ENCODE data around the gene HS3ST3B1. TPM values are rescaled to one million over a fixed set of nuclear protein-coding genes. Genes with fewer than 3 reads are reported as not detected.

HS3ST3B1 gene
- total RNA-seq, 2 experiments from 2014 or later, result 13.4 to 13.9 TPM

DNA sequence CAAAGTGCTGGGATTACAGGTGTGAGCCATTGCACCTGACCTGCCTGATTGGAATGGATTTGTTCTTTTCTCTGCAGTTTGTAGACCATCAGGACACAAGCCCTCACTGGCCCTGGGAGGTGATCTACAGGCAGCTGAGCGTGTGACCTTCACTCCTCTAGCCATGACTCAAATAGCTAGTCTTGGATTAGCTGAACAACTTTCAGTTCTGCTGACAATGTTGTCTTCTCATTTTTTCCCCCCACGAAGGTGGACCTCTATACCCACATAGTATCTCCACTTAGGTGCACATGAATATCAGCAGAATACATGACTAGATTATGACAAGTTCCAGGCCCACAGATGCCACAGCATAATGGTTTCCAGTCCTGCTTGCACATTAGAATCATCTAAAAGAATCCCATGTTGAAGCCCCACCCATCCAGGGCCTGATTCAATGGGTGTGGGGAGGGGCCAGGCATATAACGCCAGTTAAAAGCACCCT is 36.8 kb downstream of the HS3ST3B1 start:
- peak; percentile 85 for DNase-seq
- POLR2A ChIA-PET, result interaction anchor here (0.7 to 2.2 kb wide), 5 partner anchors 8 to 67 kb away, joined by 3 to 18 read pairs (median 3); partner anchors contain the start of gene HS3ST3B1

DNA sequence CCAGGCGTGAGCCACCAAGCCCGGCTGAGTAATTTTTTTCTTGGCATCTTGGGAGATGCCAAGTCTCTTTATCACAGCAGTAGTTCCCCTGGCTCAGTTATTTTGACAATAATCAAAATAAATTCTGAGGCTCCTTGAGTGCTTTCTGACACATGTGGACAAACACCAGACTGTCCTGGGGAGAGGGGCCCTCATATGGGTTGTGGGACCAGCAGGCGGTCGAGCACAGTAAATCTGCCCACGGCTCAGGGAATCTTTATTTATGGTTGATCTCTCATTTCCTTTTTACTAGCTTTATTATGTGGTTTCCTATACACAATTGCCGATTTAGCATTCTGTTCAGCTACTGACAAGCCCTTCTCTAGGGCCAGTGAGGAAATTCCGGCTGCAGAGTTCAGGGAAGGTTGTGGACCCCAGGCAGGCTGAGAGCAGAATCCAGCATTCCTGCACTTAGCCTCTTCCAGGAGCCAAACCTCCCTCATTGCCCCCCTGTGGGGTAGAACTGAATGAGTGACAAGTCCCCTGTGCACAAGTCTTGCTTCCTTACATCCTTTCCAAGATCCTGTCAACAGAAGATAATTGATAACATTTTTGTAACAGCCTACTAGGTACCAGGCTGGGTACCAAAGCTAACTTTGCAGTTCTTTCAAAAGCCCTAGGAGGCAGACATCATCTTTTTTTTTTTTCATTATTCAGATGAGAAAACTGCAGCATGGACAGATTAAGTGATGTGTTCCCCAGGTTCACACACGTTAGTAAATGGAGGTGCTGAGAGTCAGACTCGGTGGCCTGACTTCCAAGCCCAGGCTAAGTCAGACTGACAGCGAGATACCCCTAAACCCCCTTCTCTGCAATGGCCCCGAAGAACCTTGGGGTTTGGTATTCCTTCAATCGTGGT is 40.2 kb downstream of the HS3ST3B1 start:
- H3K36me3 Mint-ChIP-seq, result peaks cover 14% of the 10 kb centered on the region
- no peak overlapping the region for H3K4me3 Mint-ChIP-seq
- peaks cover 53% of the 10 kb centered on the region for H3K4me1 Mint-ChIP-seq (ENCODE audit: low read depth)
- CTCF ChIA-PET, result interaction anchor here (1.8 kb wide), 1 partner anchor 40 kb away, joined by 6 read pairs; the partner anchor contains the start of gene HS3ST3B1
- H3K27ac Mint-ChIP-seq, result peak overlapping the region; percentile 59
- H3K27me3 Mint-ChIP-seq, result no peaks in the 10 kb centered on the region
- no peaks in the 10 kb centered on the region for H3K9me3 Mint-ChIP-seq
- intact Hi-C loops (cut with micrococcal nuclease), result no loop called here
- POLR2A ChIA-PET, result interaction anchor here (0.6 to 1.3 kb wide), 3 partner anchors 8 to 39 kb away, joined by 3 to 4 read pairs (median 3); no protein-coding TSS in a partner anchor
- no peak for DNase-seq

More for the DNA sequence above, 36.8 kb downstream of the HS3ST3B1 start:
- CTCF ChIA-PET, result interaction anchor here (0.6 to 0.7 kb wide), 3 partner anchors 31 to 742 kb away, joined by 3 read pairs; no protein-coding TSS in a partner anchor
- Mint-ChIP-seq H3K9me3 (no peaks in the 10 kb centered on the region), H3K27me3 (no peaks in the 10 kb centered on the region), H3K27ac (peak overlapping the region; percentile 74), H3K36me3 (peaks cover 1% of the 10 kb centered on the region), H3K4me3 (no peak overlapping the region), H3K4me1 (ENCODE audit: low read depth) (peaks cover 84% of the 10 kb centered on the region)
- intact Hi-C loops (cut with micrococcal nuclease), result loop anchor here (1.0 to 10.0 kb wide), 7 partner anchors 14 to 223 kb away; no protein-coding TSS in a partner anchor

DNA sequence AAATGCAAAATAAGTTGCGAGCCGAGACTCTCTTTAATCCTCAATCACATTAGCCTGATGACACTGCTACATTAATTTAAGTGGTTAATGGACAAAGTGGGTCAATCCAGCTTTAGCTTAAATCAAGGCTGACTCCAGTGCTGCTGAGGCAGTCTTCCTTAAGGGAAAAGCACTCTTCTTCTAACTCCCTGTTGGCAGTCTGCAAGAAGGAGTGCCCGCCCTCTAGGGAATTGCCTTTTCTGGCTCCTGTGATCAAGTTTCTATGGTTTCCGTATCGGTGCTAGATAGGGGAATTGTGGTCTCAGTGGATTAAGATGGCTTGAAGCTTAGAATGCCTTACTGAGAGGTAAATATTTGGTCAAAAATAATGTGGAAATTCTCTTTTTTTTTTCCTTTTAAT is 41.0 kb downstream of the HS3ST3B1 start:
- H3K4me3 Mint-ChIP-seq, result no peak overlapping the region
- ChIA-PET CTCF (interaction anchor here (1.8 kb wide), 1 partner anchor 41 kb away, joined by 6 read pairs; the partner anchor contains the start of gene HS3ST3B1), POLR2A (interaction anchor here (1.1 to 1.3 kb wide), 2 partner anchors 10 to 40 kb away, joined by 3 read pairs; no protein-coding TSS in a partner anchor)
- H3K4me1 Mint-ChIP-seq (ENCODE audit: low read depth), result peaks cover 45% of the 10 kb centered on the region
- peaks cover 18% of the 10 kb centered on the region for H3K36me3 Mint-ChIP-seq
- intact Hi-C loops (cut with micrococcal nuclease), result no loop called here
- no peak for DNase-seq
- H3K9me3 Mint-ChIP-seq, result no peaks in the 10 kb centered on the region
- H3K27ac Mint-ChIP-seq, result no peak overlapping the region
- H3K27me3 Mint-ChIP-seq, result no peaks in the 10 kb centered on the region

DNA sequence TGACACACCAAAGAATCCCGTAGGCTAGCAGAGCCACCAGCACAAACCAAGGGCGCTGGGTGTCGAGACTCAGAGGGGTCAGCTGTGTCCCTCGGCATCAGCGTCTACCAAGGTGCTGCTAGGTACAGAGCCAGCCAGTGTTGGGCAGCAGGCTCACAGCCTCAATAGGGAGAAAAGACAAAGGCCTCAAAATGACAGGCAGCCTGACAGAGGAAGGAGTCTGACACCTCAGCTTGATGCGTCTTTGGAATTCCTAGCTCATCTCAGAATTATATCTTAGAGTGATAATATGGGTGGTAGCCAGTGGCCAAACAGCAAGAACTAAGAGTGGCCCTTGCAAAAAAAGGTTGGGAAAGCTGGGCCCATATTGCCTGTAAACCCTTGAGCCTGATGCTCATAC is 45.9 kb downstream of the HS3ST3B1 start:
- Mint-ChIP-seq H3K27ac (peak overlapping the region; percentile 18), H3K27me3 (no peaks in the 10 kb centered on the region), H3K4me3 (no peak overlapping the region), H3K4me1 (ENCODE audit: low read depth) (peaks cover 22% of the 10 kb centered on the region), H3K9me3 (no peaks in the 10 kb centered on the region), H3K36me3 (peaks cover 39% of the 10 kb centered on the region)
- intact Hi-C loops (cut with micrococcal nuclease), result no loop called here
- POLR2A ChIA-PET, result no interaction called here
- CTCF ChIA-PET, result interaction anchor here (0.6 kb wide), 1 partner anchor 149 kb away, joined by 7 read pairs; no protein-coding TSS in a partner anchor
- DNase-seq, result no peak

DNA sequence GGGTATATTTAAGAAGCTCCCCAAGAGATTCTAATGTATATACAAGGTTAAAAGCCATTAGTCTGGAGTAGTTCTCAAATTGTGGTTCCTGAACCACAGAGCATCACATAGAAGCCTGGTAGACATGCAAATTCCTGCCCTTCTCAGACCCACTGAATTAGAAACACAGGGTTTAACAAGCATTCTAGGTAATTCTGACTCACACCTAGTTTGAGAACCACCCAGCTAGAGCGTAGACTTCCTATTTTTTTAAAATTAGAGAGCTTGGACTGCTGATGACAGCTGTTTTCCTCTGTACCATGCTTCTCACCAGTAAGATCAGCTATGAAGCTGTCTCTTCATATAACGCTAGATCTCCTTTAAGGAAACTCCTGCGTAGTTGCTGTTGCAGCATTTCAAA is 50.6 kb downstream of the HS3ST3B1 start:
- Mint-ChIP-seq H3K9me3 (no peaks in the 10 kb centered on the region), H3K4me1 (ENCODE audit: low read depth) (peaks cover 25% of the 10 kb centered on the region), H3K4me3 (no peak overlapping the region), H3K27ac (no peak overlapping the region), H3K27me3 (no peaks in the 10 kb centered on the region), H3K36me3 (peaks cover 23% of the 10 kb centered on the region)
- intact Hi-C loops (cut with micrococcal nuclease), result loop anchor here (1.0 kb wide), 1 partner anchor 14 kb away; no protein-coding TSS in a partner anchor
- ChIA-PET CTCF (interaction anchor here (1.6 kb wide), 1 partner anchor 50 kb away, joined by 8 read pairs; the partner anchor contains the start of gene HS3ST3B1), POLR2A (interaction anchor here (0.7 to 1.2 kb wide), 3 partner anchors 10 to 51 kb away, joined by 3 to 4 read pairs (median 3); partner anchors contain the start of gene HS3ST3B1)
- no peak for DNase-seq

GRCh38 chr17:14352136-14352535 is 51.3 kb downstream of the HS3ST3B1 start:
- no peak overlapping the region for H3K4me3 Mint-ChIP-seq
- ChIA-PET CTCF (interaction anchor here (1.6 kb wide), 1 partner anchor 51 kb away, joined by 8 read pairs; the partner anchor contains the start of gene HS3ST3B1), POLR2A (interaction anchor here (0.7 to 1.2 kb wide), 3 partner anchors 10 to 52 kb away, joined by 3 to 4 read pairs (median 3); partner anchors contain the start of gene HS3ST3B1)
- no peak for DNase-seq
- H3K27me3 Mint-ChIP-seq, result no peaks in the 10 kb centered on the region
- no peak overlapping the region for H3K27ac Mint-ChIP-seq
- H3K36me3 Mint-ChIP-seq, result peaks cover 19% of the 10 kb centered on the region
- intact Hi-C loops (cut with micrococcal nuclease), result no loop called here
- H3K9me3 Mint-ChIP-seq, result no peaks in the 10 kb centered on the region
- H3K4me1 Mint-ChIP-seq (ENCODE audit: low read depth), result peaks cover 24% of the 10 kb centered on the region

GRCh38 chr17:14353861-14354474 is 53.1 kb downstream of the HS3ST3B1 start:
- POLR2A ChIA-PET, result no interaction called here
- no peaks in the 10 kb centered on the region for H3K27me3 Mint-ChIP-seq
- H3K4me1 Mint-ChIP-seq (ENCODE audit: low read depth), result peaks cover 8% of the 10 kb centered on the region
- H3K4me3 Mint-ChIP-seq, result no peak overlapping the region
- H3K36me3 Mint-ChIP-seq, result peaks cover 5% of the 10 kb centered on the region
- intact Hi-C loops (cut with micrococcal nuclease), result no loop called here
- no peak overlapping the region for H3K27ac Mint-ChIP-seq
- CTCF ChIA-PET, result interaction anchor here (1.1 kb wide), 1 partner anchor 8 kb away, joined by 3 read pairs; no protein-coding TSS in a partner anchor
- no peaks in the 10 kb centered on the region for H3K9me3 Mint-ChIP-seq
- DNase-seq, result no peak

DNA sequence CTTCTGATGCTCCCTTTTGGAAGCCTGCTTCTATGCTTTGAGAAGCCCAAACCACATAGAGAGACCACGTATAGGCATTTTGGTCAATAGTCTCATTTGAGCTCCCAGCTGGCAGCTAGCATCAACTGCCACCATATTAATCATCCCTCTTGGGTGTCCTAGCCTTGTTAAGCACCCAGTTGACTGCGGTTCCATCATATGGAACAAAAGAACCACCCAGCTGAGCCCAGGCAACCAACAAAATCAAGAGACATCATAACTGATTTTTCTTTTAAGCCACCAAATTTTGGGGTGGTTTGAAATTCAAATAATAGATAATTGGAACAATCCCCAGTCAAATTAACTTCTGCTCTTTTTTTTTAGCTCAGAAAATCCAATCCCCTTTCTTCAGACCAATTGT is 53.9 kb downstream of the HS3ST3B1 start:
- Mint-ChIP-seq H3K27ac (no peak overlapping the region), H3K9me3 (no peaks in the 10 kb centered on the region), H3K4me3 (no peak overlapping the region), H3K27me3 (no peaks in the 10 kb centered on the region), H3K36me3 (peaks cover 1% of the 10 kb centered on the region), H3K4me1 (ENCODE audit: low read depth) (peaks cover 15% of the 10 kb centered on the region)
- intact Hi-C loops (cut with micrococcal nuclease), result loop anchor here (5.0 kb wide), 1 partner anchor 72 kb away; no protein-coding TSS in a partner anchor
- DNase-seq, result no peak
- POLR2A ChIA-PET, result no interaction called here
- CTCF ChIA-PET, result no interaction called here

DNA sequence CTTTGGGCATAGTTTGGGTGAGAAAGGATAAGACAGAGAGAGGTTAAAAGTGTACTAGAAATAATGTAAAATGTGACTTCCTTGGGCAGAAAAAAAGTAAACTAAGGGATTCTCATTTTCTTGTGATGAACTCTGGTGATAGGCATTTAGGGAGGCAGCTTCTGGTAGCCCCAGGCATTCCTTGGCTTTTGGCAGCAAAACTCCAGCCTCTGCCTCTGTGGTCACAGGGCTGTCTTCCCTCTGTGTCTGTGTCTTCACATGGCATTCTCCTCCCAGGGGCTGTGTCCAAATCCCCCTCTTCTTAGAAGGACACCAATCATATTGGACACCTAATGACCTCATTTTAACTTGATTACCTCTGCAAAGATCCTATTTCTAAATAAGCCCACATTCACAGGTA is 54.7 kb downstream of the HS3ST3B1 start:
- Mint-ChIP-seq H3K9me3 (no peaks in the 10 kb centered on the region), H3K27ac (no peak overlapping the region), H3K27me3 (no peaks in the 10 kb centered on the region), H3K4me3 (no peak overlapping the region), H3K36me3 (no peaks in the 10 kb centered on the region), H3K4me1 (ENCODE audit: low read depth) (peaks cover 16% of the 10 kb centered on the region)
- no peak for DNase-seq
- ChIA-PET POLR2A (no interaction called here), CTCF (no interaction called here)
- intact Hi-C loops (cut with micrococcal nuclease), result loop anchor here (5.0 kb wide), 1 partner anchor 72 kb away; no protein-coding TSS in a partner anchor

- Mint-ChIP-seq H3K4me1 (ENCODE audit: low read depth) (peaks cover 13% of the 10 kb centered on the region), H3K9me3 (no peaks in the 10 kb centered on the region), H3K27me3 (no peaks in the 10 kb centered on the region), H3K27ac (no peak overlapping the region), H3K36me3 (no peaks in the 10 kb centered on the region), H3K4me3 (no peak overlapping the region)
- peak; percentile 77 for DNase-seq
- ChIA-PET POLR2A (interaction anchor here (2.2 kb wide), 1 partner anchor 68 kb away, joined by 5 read pairs; no protein-coding TSS in a partner anchor), CTCF (interaction anchor here (1.1 kb wide), 1 partner anchor 568 kb away, joined by 3 read pairs; no protein-coding TSS in a partner anchor)
- intact Hi-C loops (cut with micrococcal nuclease), result loop anchor here (2.0 to 5.0 kb wide), 2 partner anchors 59 to 68 kb away; partner anchors contain the start of gene HS3ST3B1
Observed at GRCh38 chr17:14359163-14360020, 58.5 kb downstream of the HS3ST3B1 start.

DNA sequence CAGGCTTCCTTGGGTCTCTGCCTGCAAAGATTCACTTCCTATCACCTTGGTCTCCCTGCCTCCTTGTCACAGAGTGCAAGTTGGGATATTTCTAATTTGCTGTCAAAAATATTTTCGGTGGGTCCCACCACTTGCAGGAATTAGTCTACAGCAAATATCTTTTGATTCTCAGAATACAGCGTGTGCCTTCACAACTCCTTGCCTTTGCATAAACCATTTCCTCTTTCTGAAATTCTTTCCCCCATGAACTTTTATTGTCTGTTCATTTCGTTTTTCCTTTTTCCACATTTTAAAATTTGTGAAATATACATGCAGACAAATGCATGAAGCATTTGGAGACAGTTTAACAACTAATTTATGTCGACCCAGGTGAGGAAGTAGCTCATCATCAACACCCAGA is 60.0 kb downstream of the HS3ST3B1 start:
- intact Hi-C loops (cut with micrococcal nuclease), result no loop called here
- no peak overlapping the region for H3K27ac Mint-ChIP-seq
- no peaks in the 10 kb centered on the region for H3K27me3 Mint-ChIP-seq
- no peaks in the 10 kb centered on the region for H3K36me3 Mint-ChIP-seq
- POLR2A ChIA-PET, result no interaction called here
- DNase-seq, result no peak
- CTCF ChIA-PET, result no interaction called here
- H3K4me3 Mint-ChIP-seq, result no peak overlapping the region
- peaks cover 13% of the 10 kb centered on the region for H3K4me1 Mint-ChIP-seq (ENCODE audit: low read depth)
- H3K9me3 Mint-ChIP-seq, result no peaks in the 10 kb centered on the region
